HCT116 (cell line): ENCODE data around the gene CCDC179.

Source experiments
- EZH2 ChIP-seq: fragments of 200-600 bp; sonication (generic); IDR thresholded peaks from 2 replicates; pipeline ENCODE4 v1.6.1; 2017; ENCODE audit warnings: antibody characterized with exemption, mixed run types
- POLR2A ChIP-seq: IDR thresholded peaks from 2 replicates; pipeline ENCODE4 v1.7.0; 2011; ENCODE audit warnings: borderline replicate concordance; ENCODE audit not compliant: insufficient read depth, insufficient read length; ENCODE audit errors: extremely low read depth
- TF ChIP-seq, protein P1 (sequence below), 3 experiments: fragments of 200-600 bp in 1 of 3; sonication (generic) in 1 of 3; IDR thresholded peaks in 2 of 3; conservative IDR thresholded peaks in 1 of 3; 2 replicates each; pipeline ENCODE4 v1.5.1; 2012 to 2017; ENCODE audit warnings: low read depth in 2 of 3, low read length in 2 of 3, antibody characterized with exemption in 1 of 3, borderline replicate concordance in 1 of 3, control low read depth in 1 of 3, mild to moderate bottlenecking in 1 of 3, mixed read lengths in 1 of 3, mixed run types in 1 of 3, moderate library complexity in 1 of 3; ENCODE audit not compliant: insufficient read depth in 1 of 3

DNA sequence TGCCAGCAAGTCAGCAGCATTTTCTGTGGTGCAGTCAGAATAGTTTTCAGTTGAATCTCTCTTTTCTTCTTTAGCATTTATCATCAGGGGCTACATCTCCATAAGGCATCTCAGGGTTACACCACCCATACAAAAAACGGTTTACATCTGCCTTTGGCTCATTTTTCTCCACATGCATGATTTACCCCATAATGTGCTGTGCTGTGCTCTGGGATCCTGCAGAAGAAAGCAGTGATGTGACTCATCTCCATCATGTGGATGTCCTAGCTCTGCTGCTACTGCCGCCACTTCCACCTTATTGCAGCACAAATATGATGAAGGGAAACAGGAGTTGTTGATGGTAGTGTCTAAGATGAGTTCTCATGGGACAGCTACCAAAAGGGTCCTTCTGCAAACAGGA lies 30.0 kb upstream of the CCDC179 start:
- TF ChIP-seq EZH2 (no peak), POLR2A (no peak)
- TF ChIP-seq, protein P1, sequence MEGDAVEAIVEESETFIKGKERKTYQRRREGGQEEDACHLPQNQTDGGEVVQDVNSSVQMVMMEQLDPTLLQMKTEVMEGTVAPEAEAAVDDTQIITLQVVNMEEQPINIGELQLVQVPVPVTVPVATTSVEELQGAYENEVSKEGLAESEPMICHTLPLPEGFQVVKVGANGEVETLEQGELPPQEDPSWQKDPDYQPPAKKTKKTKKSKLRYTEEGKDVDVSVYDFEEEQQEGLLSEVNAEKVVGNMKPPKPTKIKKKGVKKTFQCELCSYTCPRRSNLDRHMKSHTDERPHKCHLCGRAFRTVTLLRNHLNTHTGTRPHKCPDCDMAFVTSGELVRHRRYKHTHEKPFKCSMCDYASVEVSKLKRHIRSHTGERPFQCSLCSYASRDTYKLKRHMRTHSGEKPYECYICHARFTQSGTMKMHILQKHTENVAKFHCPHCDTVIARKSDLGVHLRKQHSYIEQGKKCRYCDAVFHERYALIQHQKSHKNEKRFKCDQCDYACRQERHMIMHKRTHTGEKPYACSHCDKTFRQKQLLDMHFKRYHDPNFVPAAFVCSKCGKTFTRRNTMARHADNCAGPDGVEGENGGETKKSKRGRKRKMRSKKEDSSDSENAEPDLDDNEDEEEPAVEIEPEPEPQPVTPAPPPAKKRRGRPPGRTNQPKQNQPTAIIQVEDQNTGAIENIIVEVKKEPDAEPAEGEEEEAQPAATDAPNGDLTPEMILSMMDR (IDR thresholded peaks at IDR 0.05 in 2 of 3, conservative IDR thresholded peaks at IDR 0.05 in 1 of 3; ENCODE audit: borderline replicate concordance in 1 of 3, insufficient read depth in 1 of 3, low read depth in 2 of 3, low read length in 2 of 3) = no peak
